H1 (cell line): ENCODE results near the gene NRXN3. TPM values are rescaled to one million over a fixed set of nuclear protein-coding genes. Genes with fewer than 3 reads are reported as not detected.

ENCODE experiments used
- CTCF ChIA-PET: fragments of 300-600 bp; sonication (Branson Sonifier 250); formaldehyde crosslinking; loops from one replicate; lab custom pipeline; 2021; ENCODE audit not compliant: partially characterized antibody; lab: Charles Lee
- POLR2A ChIA-PET: fragments of 300-600 bp; sonication (Branson Sonifier 250); formaldehyde crosslinking; loops from one replicate; lab custom pipeline; 2021; ENCODE audit warnings: inconsistent platforms; ENCODE audit not compliant: partially characterized antibody; lab: Charles Lee
- DNase-seq, 2 experiments: peaks; one replicate each; pipeline versions ENCODE4 v3.0.0 to v3.0.0-alpha.2; 2010 to 2022; ENCODE audit warnings: low spot score in 2 of 2, low read depth in 1 of 2, mixed read lengths in 1 of 2
- FAIRE-seq: peaks from 2 replicates; lab custom pipeline; 2011; peaks lifted over from hg19 to GRCh38; lab: Jason Lieb, UNC
- H2AFZ ChIP-seq: 2 replicates; pipeline ENCODE4 v1.8.1; 2012; ENCODE audit warnings: low read length, inconsistent platforms
- H2AK5ac ChIP-seq: 2 replicates; pipeline ENCODE4 v1.6.1; 2013; ENCODE audit warnings: low read depth, low read length
- H2BK120ac ChIP-seq: replicated peaks from 2 replicates; pipeline ENCODE3; 2013; ENCODE audit warnings: low read depth, low read length, inconsistent platforms
- H2BK12ac ChIP-seq: 2 replicates; pipeline ENCODE4 v1.6.1; 2013; ENCODE audit warnings: low read depth, low read length
- H2BK15ac ChIP-seq: 2 replicates; pipeline ENCODE4 v1.6.1; 2013; ENCODE audit warnings: low read length
- H2BK20ac ChIP-seq: 2 replicates; pipeline ENCODE4 v1.6.1; 2013; ENCODE audit warnings: low read length
- H2BK5ac ChIP-seq: 2 replicates; pipeline ENCODE4 v1.6.1; 2013; ENCODE audit warnings: low read depth, low read length
- H3K14ac ChIP-seq: 2 replicates; pipeline ENCODE4 v1.6.1; 2013; ENCODE audit warnings: inconsistent platforms; ENCODE audit not compliant: insufficient read length
- H3K18ac ChIP-seq: 2 replicates; pipeline ENCODE4 v1.6.1; 2013; ENCODE audit warnings: low read length; ENCODE audit errors: extremely low read depth
- H3K23ac ChIP-seq: 2 replicates; pipeline ENCODE4 v1.6.1; 2013; ENCODE audit warnings: inconsistent platforms; ENCODE audit not compliant: insufficient read length
- H3K23me2 ChIP-seq: 2 replicates; pipeline ENCODE4 v1.6.1; 2013; ENCODE audit warnings: low read depth, low read length
- H3K27ac ChIP-seq: 2 replicates; pipeline ENCODE4 v1.6.1; 2011; ENCODE audit warnings: low read depth, low read length, inconsistent platforms
- H3K27me3 ChIP-seq, 4 experiments: replicated peaks in 1 of 4; 1 replicate in 1 of 4; 2 replicates in 3 of 4; pipeline versions ENCODE4 v1.6.1 to v1.8.1; 2011 to 2013; ENCODE audit warnings: low read length in 3 of 4, mild to moderate bottlenecking in 3 of 4, inconsistent platforms in 2 of 4, mixed read lengths in 2 of 4, moderate library complexity in 1 of 4; ENCODE audit not compliant: control insufficient read depth in 3 of 4, insufficient read depth in 3 of 4; ENCODE audit errors: extremely low read depth in 1 of 4
- H3K36me3 ChIP-seq, 4 experiments: 2 replicates each; pipeline versions ENCODE4 v1.6.1 to v1.8.1; 2011 to 2013; ENCODE audit warnings: mild to moderate bottlenecking in 4 of 4, low read length in 3 of 4, moderate library complexity in 2 of 4, control low read depth in 1 of 4, inconsistent platforms in 1 of 4; ENCODE audit not compliant: insufficient read depth in 4 of 4, control insufficient read depth in 2 of 4
- H3K4ac ChIP-seq: replicated peaks from 2 replicates; pipeline ENCODE3; 2013; ENCODE audit warnings: low read length, low read depth, mixed read lengths, inconsistent platforms; ENCODE audit not compliant: insufficient read length
- H3K4me1 ChIP-seq, 4 experiments: replicated peaks in 1 of 4; 1 replicate in 1 of 4; 2 replicates in 3 of 4; pipeline versions ENCODE4 v1.6.1 to v1.8.1; 2011 to 2013; ENCODE audit warnings: low read length in 3 of 4, inconsistent platforms in 2 of 4, mixed read lengths in 1 of 4; ENCODE audit not compliant: insufficient read depth in 4 of 4, control insufficient read depth in 3 of 4
- H3K4me2 ChIP-seq, 2 experiments: 2 replicates each; pipeline versions ENCODE4 v1.6.1 to v1.8.1; 2011 to 2013; ENCODE audit warnings: low read depth in 2 of 2, low read length in 2 of 2, control low read depth in 1 of 2, inconsistent platforms in 1 of 2, mild to moderate bottlenecking in 1 of 2; ENCODE audit not compliant: insufficient read depth in 1 of 2
- H3K4me3 ChIP-seq, 4 experiments: fragments of 200-600, 300-600 bp in 1 of 4; sonication (generic), shearing (Covaris generic), sonication (Bioruptor Twin) in 1 of 4; 2 replicates each; pipeline versions ENCODE4 v1.5.1 to v1.8.1; 2011 to 2016; ENCODE audit warnings: low read length in 4 of 4, low read depth in 3 of 4, control low read depth in 2 of 4, inconsistent platforms in 2 of 4, mild to moderate bottlenecking in 2 of 4, mixed read lengths in 1 of 4, moderate library complexity in 1 of 4; ENCODE audit not compliant: insufficient read depth in 2 of 4; ENCODE audit errors: extremely low read depth in 1 of 4
- H3K56ac ChIP-seq: replicated peaks from 2 replicates; pipeline ENCODE3; 2013; ENCODE audit warnings: low read depth, mild to moderate bottlenecking, mixed read lengths, low read length, inconsistent platforms; ENCODE audit not compliant: insufficient read length
- H3K79me1 ChIP-seq: 2 replicates; pipeline ENCODE4 v1.6.1; 2013; ENCODE audit warnings: low read depth, low read length, control low read depth
- H3K79me2 ChIP-seq, 2 experiments: 2 replicates each; pipeline versions ENCODE4 v1.6.1 to v1.8.1; 2012 to 2013; ENCODE audit warnings: low read length in 2 of 2, mild to moderate bottlenecking in 2 of 2, inconsistent platforms in 1 of 2; ENCODE audit not compliant: insufficient read depth in 2 of 2, control insufficient read depth in 1 of 2
- H3K9ac ChIP-seq, 4 experiments: replicated peaks in 1 of 4; 1 replicate in 1 of 4; 2 replicates in 3 of 4; pipeline versions ENCODE4 v1.6.1 to v1.8.1; 2011 to 2013; ENCODE audit warnings: low read depth in 3 of 4, low read length in 3 of 4, control low read depth in 2 of 4, mild to moderate bottlenecking in 2 of 4, moderate library complexity in 2 of 4, inconsistent platforms in 1 of 4; ENCODE audit errors: extremely low read depth in 1 of 4
- H3K9me3 ChIP-seq, 2 experiments: 2 replicates each; pipeline versions ENCODE4 v1.6.1 to v1.8.1; 2012 to 2013; ENCODE audit warnings: mild to moderate bottlenecking in 2 of 2, moderate library complexity in 2 of 2, control low read depth in 1 of 2, inconsistent platforms in 1 of 2, low read depth in 1 of 2, low read length in 1 of 2, mixed read lengths in 1 of 2; ENCODE audit not compliant: insufficient read depth in 2 of 2
- H4K20me1 ChIP-seq, 2 experiments: replicated peaks in 1 of 2; 2 replicates each; pipeline versions ENCODE3 to v1.8.1; 2011 to 2013; ENCODE audit warnings: inconsistent platforms in 2 of 2, low read length in 2 of 2, mild to moderate bottlenecking in 1 of 2; ENCODE audit not compliant: insufficient read depth in 2 of 2, control insufficient read depth in 1 of 2
- H4K5ac ChIP-seq: 2 replicates; pipeline ENCODE4 v1.6.1; 2013; ENCODE audit warnings: low read length, low read depth, mixed read lengths, inconsistent platforms; ENCODE audit not compliant: insufficient read length
- H4K8ac ChIP-seq: 2 replicates; pipeline ENCODE4 v1.8.0; 2013; ENCODE audit warnings: mild to moderate bottlenecking, moderate library complexity, low read length, inconsistent platforms; ENCODE audit not compliant: insufficient read depth; ENCODE audit errors: extremely low read depth
- H4K91ac ChIP-seq: replicated peaks from 2 replicates; pipeline ENCODE3; 2013; ENCODE audit warnings: low read length, mixed read lengths, inconsistent platforms; ENCODE audit not compliant: insufficient read length
- ATF3 ChIP-seq: IDR thresholded peaks from 2 replicates; pipeline ENCODE4 v1.6.1; 2011; ENCODE audit warnings: low read depth, mild to moderate bottlenecking, low read length; ENCODE audit not compliant: insufficient read depth
- CREB1 ChIP-seq: IDR thresholded peaks from 2 replicates; pipeline ENCODE4 v1.6.1; 2012; ENCODE audit warnings: inconsistent platforms
- EP300 ChIP-seq, 2 experiments: IDR thresholded peaks; 1 replicate in 1 of 2; 2 replicates in 1 of 2; pipeline ENCODE4 v1.6.1; 2011 to 2012; ENCODE audit warnings: low read depth in 2 of 2, low read length in 2 of 2, mild to moderate bottlenecking in 2 of 2, borderline replicate concordance in 1 of 2, inconsistent platforms in 1 of 2, moderate library complexity in 1 of 2
- HDAC6 ChIP-seq: IDR thresholded peaks from one replicate; pipeline ENCODE4 v1.7.1; 2012; ENCODE audit warnings: low read depth, mild to moderate bottlenecking, inconsistent platforms, low read length, moderate library complexity
- JUN ChIP-seq: IDR thresholded peaks from 2 replicates; pipeline ENCODE4 v1.6.1; 2011; ENCODE audit warnings: low read depth, mild to moderate bottlenecking, improper control_type of control experiment, low read length
- JUND ChIP-seq: IDR thresholded peaks from 2 replicates; pipeline ENCODE4 v1.6.1; 2011; ENCODE audit warnings: mild to moderate bottlenecking, improper control_type of control experiment, low read length
- KDM1A ChIP-seq: fragments of 200-600, 300-600 bp; sonication (generic); IDR thresholded peaks from 2 replicates; pipeline ENCODE4 v1.7.1; 2016; ENCODE audit warnings: mild to moderate bottlenecking, low read length, borderline replicate concordance
- NRF1 ChIP-seq: IDR thresholded peaks from 2 replicates; pipeline ENCODE4 v1.6.1; 2011; ENCODE audit warnings: mild to moderate bottlenecking, low read depth, low read length, improper control_type of control experiment
- RNF2 ChIP-seq: fragments of 200-900, 300-1000 bp; sonication (generic); IDR thresholded peaks from 2 replicates; pipeline ENCODE4 v1.7.1; 2016; ENCODE audit warnings: borderline replicate concordance, low read depth, mild to moderate bottlenecking, antibody characterized with exemption, low read length; ENCODE audit not compliant: poor library complexity, severe bottlenecking; ENCODE audit errors: missing control alignments
- SIX5 ChIP-seq: IDR thresholded peaks from 2 replicates; pipeline ENCODE4 v1.6.1; 2011; ENCODE audit warnings: mild to moderate bottlenecking, low read depth, low read length
- SP2 ChIP-seq: IDR thresholded peaks from 2 replicates; pipeline ENCODE4 v1.6.1; 2012; ENCODE audit warnings: mild to moderate bottlenecking, low read length, inconsistent platforms
- TCF12 ChIP-seq: IDR thresholded peaks from 2 replicates; pipeline ENCODE4 v1.6.1; 2011; ENCODE audit warnings: low read depth, mild to moderate bottlenecking, low read length
- YY1 ChIP-seq: IDR thresholded peaks from 2 replicates; pipeline ENCODE4 v1.6.1; 2011; ENCODE audit warnings: low read depth, mild to moderate bottlenecking, low read length
- ZNF274 ChIP-seq: IDR thresholded peaks from 2 replicates; pipeline ENCODE4 v1.7.0; 2012; ENCODE audit warnings: low read length, borderline replicate concordance; ENCODE audit errors: extremely low read depth
- WGBS, 2 experiments: shearing (Covaris generic) in 1 of 2; methylation state at CpG; one replicate each; pipeline versions ENCODE4 v1.1.6 to v1.1.7; 2013 to 2015; ENCODE audit warnings: low lambda C conversion rate in 2 of 2, mixed read lengths in 2 of 2, inconsistent platforms in 1 of 2, low coverage in 1 of 2, missing lambda C conversion rate in 1 of 2; ENCODE audit not compliant: insufficient replicate concordance in 2 of 2, insufficient coverage in 1 of 2, insufficient read length in 1 of 2; ENCODE audit errors: extremely low coverage in 1 of 2, missing lambda C conversion rate in 1 of 2; 5-methylcytosine and 5-hydroxymethylcytosine counted together
- polyA plus RNA-seq, 7 experiments: library from polyadenylated mRNA; depleted of rRNA in 3 of 7; stranded (reverse) in 5 of 7; unstranded in 2 of 7; fragments of >200 nt in 5 of 7; fragments of 200-250 nt in 2 of 7; gene quantifications; 1 replicate in 5 of 7; 2 replicates in 1 of 7; 4 replicates in 1 of 7; pipeline versions ENCODE4 v1.2.1 to v1.2.3, GENCODE V29; 2011 to 2013; ENCODE audit warnings: missing spikeins in 2 of 7, mixed read lengths in 2 of 7
- total RNA-seq: library from RNA; stranded (reverse); fragmentation: NEBNext Ultra II Directional; extraction: Animal tissue kit (Norgen Biotek cat#: 25700); gene quantifications from 2 replicates; pipeline ENCODE4 v1.2.1, GENCODE V29; 2021

NRXN3 gene
- total and polyA plus RNA-seq, 2 of the 8 experiments (the other 6 are each of a cell fraction or from before 2014, with no cell fraction given), result 2.6 to 4.1 TPM

- no peak overlapping the region for H2BK20ac ChIP-seq
- TF ChIP-seq CREB1 (no peak), RNF2 (no peak), ZNF274 (no peak), SIX5 (no peak), TCF12 (no peak), SP2 (no peak), ATF3 (no peak), HDAC6 (no peak), JUND (no peak), KDM1A (no peak), JUN (no peak), NRF1 (no peak), EP300 (IDR thresholded peaks at IDR 0.05; ENCODE audit: borderline replicate concordance in 1 of 2, low read depth in 2 of 2, low read length in 2 of 2) (no peak), YY1 (no peak)
These were observed 1418.2 kb downstream of the NRXN3 start for GRCh38 chr14:79588398-79588797.

More at GRCh38 chr14:79588398-79588797, 1418.2 kb downstream of the NRXN3 start:
- H2AK5ac ChIP-seq, result no peak overlapping the region
- peaks cover 0 to 2% (median 0%) of the 10 kb centered on the region in 4 experiments; a peak in 2 of 7 replicates for H3K4me1 ChIP-seq
- no peaks in the 10 kb centered on the region for H3K23me2 ChIP-seq
- DNase-seq (no peak), FAIRE-seq (no peak)
- H3K4me3 ChIP-seq, result no peak overlapping the region
- ChIA-PET CTCF (interaction anchor here (1.1 to 2.4 kb wide), 2 partner anchors 15 to 44 kb away, joined by 3 to 7 read pairs; no protein-coding TSS in a partner anchor), POLR2A (no interaction called here)
- H3K9me3 ChIP-seq, result peaks cover 8% of the 10 kb centered on the region in 2 experiments
- 97% methylated on average over 2 of the region's 2 CpGs; no CpG with 5 or more reads in 1 of the 2 experiments for WGBS, 2 experiments
- H2BK5ac ChIP-seq, result no peak overlapping the region
- H4K8ac ChIP-seq, result no peak overlapping the region
- H4K20me1 ChIP-seq, result no peaks in the 10 kb centered on the region
- H4K91ac ChIP-seq, result no peak overlapping the region
- no peak overlapping the region for H2BK15ac ChIP-seq
- no peaks in the 10 kb centered on the region for H3K27me3 ChIP-seq
- H2AFZ ChIP-seq, result no peak overlapping the region
- no peak overlapping the region for H3K56ac ChIP-seq
- no peaks in the 10 kb centered on the region for H3K79me2 ChIP-seq
- no peak overlapping the region for H3K14ac ChIP-seq
- no peak overlapping the region for H3K18ac ChIP-seq
- H3K4ac ChIP-seq, result no peak overlapping the region
- no peak overlapping the region for H2BK12ac ChIP-seq
- H3K27ac ChIP-seq, result no peak overlapping the region
- no peaks in the 10 kb centered on the region for H3K79me1 ChIP-seq
- H3K36me3 ChIP-seq, result 0 out of 8 replicates have a peak, but pooled peaks cover 0 to 2% (median 0%) of the 10 kb centered on the region in 4 experiments
- H3K4me2 ChIP-seq, result no peak overlapping the region
- H3K9ac ChIP-seq, result no peak overlapping the region
- no peak overlapping the region for H2BK120ac ChIP-seq
- H4K5ac ChIP-seq, result no peak overlapping the region
- no peak overlapping the region for H3K23ac ChIP-seq
